ENCODE results near the gene TARDBP.
"Not testable (repeated sequence)": the region's sequence is repeated elsewhere in the genome, so short reads cannot be mapped to it uniquely, and the experiment has no call there.

Gene TARDBP

GRCh38 chr1:10996100-10996499 is 16.4 kb upstream of the TARDBP start:
- peak; percentile 22 for DNase-seq

GRCh38 chr1:11000526-11000925 is 11.9 kb upstream of the TARDBP start:
- no peak for DNase-seq

DNA sequence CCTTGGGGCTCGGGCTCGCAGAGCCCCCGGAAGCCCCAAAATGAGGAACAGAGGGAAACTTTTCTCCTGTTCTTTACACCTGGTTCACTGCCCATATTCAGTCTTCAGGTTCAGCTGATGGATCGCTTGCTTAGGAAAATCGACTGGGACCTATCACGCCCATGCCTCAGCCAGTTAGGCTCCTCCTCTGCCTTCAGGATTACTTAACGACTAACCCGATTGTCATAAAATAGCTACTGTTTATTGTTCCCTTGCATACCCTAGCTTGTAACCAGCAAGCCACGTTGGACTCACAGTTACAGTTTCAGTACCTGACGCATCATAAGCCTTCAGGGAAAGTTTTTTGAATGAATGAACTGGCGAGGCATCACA is 692 bp downstream of the TARDBP start:
- no peak for DNase-seq

- DNase-seq: not testable (repeated sequence)
Measured at GRCh38 chr1:11019358-11019757, 6.9 kb downstream of the TARDBP start.

DNA sequence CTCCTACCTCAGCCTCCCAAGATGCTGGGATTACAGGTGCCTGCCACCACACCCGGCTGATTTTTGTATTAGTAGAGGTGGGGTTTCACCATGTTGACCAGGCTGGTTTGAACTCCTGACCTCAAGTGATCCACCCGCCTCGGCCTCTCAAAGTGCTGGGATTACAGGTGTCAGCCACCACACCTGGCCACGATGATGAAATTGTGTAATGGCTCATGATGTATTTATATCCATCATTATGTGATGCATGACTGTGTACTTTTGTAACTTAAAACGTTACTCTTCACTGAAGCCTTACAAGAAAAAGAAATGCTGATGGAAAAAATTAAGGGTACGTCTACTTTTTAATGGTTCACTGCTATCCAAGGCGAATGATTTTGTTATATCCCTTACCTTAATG is 7.5 kb downstream of the TARDBP start:
- DNase-seq: no peak

DNA sequence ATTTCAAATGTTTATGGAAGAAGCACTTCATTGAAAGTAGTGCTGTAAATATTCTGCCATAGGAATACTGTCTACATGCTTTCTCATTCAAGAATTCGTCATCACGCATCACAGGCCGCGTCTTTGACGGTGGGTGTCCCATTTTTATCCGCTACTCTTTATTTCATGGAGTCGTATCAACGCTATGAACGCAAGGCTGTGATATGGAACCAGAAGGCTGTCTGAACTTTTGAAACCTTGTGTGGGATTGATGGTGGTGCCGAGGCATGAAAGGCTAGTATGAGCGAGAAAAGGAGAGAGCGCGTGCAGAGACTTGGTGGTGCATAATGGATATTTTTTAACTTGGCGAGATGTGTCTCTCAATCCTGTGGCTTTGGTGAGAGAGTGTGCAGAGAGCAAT is 10.7 kb downstream of the TARDBP start:
- DNase-seq: no peak

GRCh38 chr1:11024154-11024873 is 11.9 kb downstream of the TARDBP start:
- DNase-seq: no peak

DNA sequence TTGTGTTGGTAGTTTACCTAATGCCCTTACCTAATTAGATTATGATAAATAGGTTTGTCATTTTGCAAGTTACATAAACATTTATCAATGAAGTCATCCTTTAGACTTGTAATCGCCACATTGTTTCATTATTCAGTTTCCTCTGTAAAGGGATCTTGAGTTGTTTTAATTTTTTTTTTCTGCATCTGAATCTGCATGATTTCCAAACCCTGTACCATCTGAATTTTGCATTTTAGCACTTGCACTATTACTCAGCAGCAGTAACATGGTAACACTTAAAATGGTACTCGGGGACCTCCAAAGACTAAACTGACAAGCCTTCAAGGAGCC is 12.4 kb downstream of the TARDBP start:
- DNase-seq: no peak

- peak; percentile 42 for DNase-seq
Measured at GRCh38 chr1:11025618-11026017, 13.2 kb downstream of the TARDBP start.

DNA sequence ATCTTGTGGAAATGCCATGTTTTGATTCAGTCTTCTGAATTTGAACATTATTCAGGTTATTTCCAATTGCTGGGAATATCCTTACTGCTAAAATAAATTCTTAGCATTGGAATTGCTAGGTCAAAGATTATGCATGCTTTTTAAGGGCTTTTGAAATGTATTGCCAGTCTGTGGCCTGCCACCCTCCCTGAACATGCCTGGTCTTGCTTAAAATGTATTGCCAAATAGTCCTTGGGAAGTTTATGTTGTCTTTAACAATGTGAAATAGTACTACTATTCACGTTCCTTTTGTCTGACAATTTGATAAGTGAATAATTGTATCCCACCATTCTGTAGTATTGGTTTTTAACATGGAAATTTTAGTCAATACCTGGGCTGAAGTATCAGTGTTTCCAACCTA is 13.6 kb downstream of the TARDBP start:
- DNase-seq: peak; percentile 42

GRCh38 chr1:11026903-11027302 is 14.4 kb downstream of the TARDBP start:
- no peak for DNase-seq

GRCh38 chr1:11027316-11027715 is 14.9 kb downstream of the TARDBP start:
- DNase-seq: no peak

DNA sequence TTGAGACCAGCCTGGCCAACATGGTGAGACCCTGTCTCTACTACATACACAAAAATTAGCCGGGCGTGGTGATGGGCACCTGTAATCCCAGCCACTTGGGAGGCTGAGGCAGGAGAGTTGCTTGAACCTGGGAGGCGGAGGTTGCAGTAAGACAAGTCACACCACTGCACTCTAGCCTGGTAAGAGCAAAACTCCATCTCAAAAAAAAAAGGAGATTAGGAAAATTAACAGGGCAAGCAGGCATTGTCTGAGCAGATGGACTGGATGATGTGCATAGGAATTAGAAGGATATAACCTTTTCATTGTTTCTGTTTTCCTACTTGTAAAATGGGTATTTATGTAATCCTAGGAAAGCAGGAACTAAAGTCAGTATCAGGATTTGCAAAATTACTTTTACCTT is 15.6 kb downstream of the TARDBP start:
- DNase-seq: no peak

GRCh38 chr1:11030865-11031264 is 18.4 kb downstream of the TARDBP start:
- no peak for DNase-seq

GRCh38 chr1:11031624-11032262 is 19.3 kb downstream of the TARDBP start:
- no peak for DNase-seq

DNA sequence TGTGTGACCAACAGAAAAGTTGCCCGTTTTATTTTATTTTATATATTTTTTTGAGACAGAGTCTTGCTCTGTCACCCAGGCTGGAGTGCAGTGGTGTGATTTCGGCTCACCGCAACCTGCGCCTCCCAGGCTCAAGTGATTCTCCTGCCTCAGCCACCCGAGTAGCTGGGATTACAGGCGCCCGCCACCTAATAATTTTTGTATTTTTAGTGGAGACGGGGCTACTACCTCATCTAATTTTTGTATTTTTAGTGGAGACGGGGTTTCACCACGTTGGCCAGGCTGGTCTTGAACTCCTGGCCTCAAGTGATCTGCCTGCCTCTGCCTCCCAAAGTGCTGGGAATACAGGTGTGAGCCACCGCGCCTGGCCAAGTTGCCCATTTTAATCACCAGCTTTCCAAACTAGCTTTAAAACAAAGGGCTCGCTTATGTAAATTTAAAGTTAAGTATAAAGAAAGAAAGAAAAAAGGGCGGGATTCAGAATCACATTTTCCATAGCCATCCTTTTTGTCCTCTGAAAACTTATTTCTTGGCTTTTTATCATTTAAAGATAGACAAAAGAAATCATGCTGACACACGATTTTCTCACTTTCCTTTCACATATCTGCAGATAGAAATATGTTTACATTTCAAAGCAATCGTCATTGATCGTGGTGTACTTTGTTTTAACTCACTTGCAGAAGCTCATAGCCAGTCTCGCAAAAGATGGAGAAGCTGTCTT is 24.7 kb downstream of the TARDBP start:
- not testable (repeated sequence) for DNase-seq

DNA sequence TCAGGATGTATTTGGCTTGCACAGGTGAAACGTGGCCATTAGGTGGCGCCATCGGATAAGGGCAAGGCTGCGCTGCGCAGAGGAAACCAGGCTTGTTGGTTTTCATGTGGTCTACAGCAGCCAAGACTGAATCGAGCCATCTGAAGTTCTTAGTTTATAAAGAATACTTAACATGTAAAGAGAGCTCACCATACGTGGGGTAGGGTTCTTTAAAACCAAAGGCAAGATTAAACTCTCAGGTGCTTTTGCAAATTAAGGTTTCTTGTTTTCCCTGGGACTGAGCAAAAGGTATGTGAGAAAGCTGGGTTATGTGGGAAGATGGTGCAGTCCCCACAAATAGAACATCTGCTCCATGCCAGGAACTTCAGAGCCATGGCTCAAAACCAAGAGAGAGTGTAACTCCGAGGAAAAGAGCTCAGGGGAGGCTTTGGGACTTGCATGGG is 25.3 kb downstream of the TARDBP start:
- peak; percentile 89 for DNase-seq

GRCh38 chr1:11039351-11040104 is 27.1 kb downstream of the TARDBP start:
- no peak for DNase-seq

GRCh38 chr1:11040105-11040429 is 27.6 kb downstream of the TARDBP start:
- DNase-seq: not testable (repeated sequence)

DNA sequence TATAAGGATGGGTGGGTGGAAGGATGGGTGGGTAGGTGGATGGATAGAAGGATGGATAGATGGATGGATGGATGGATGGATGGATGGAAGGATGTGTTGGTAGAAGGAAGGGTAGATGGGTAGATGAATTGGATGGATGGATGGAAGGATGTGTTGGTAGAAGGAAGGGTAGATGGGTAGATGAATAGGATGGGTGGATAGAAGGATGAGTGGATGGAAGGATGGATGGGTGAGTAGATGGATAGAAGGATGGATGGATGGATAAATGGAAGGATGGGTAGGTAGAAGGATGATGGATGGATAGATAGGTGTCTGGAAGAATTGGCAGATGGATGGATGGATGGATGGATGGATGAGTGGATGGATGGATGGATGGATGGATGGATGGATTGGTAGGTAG is 28.6 kb downstream of the TARDBP start:
- DNase-seq: no peak

DNA sequence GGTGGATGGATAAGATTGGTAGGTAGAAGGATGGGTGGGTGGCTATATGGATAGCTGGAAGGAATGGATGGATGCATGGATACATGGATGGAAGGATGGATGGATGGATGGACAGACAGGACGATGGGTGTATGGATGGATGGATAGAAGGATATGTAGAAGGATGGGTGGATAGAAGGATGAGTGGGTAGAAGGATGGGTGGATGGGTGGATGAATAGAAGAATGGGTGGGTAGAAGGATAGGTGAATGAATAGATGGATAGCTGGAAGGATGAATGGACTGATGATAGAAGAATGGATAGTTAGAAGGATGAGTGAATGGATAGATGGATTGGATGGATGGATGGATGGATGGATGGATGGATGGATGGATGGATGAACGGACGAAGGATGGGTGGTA is 29.6 kb downstream of the TARDBP start:
- no peak for DNase-seq

GRCh38 chr1:11042995-11043874 is 30.8 kb downstream of the TARDBP start:
- no peak for DNase-seq
